ES-I3 (cell line): ENCODE results near the gene SPTLC3.

ENCODE experiments used
- H3K36me3 ChIP-seq: 2 replicates; pipeline ENCODE4 v1.6.1; 2013; ENCODE audit warnings: mild to moderate bottlenecking, low read length, control low read depth, moderate library complexity; ENCODE audit not compliant: insufficient read depth
- H3K4me1 ChIP-seq: 2 replicates; pipeline ENCODE4 v1.6.1; 2013; ENCODE audit warnings: mild to moderate bottlenecking, control low read depth, low read length; ENCODE audit not compliant: insufficient read depth
- H3K9ac ChIP-seq: 2 replicates; pipeline ENCODE4 v1.6.1; 2013; ENCODE audit warnings: low read depth, mild to moderate bottlenecking, low read length, moderate library complexity
- H3K9me3 ChIP-seq: 2 replicates; pipeline ENCODE4 v1.6.1; 2013; ENCODE audit warnings: mild to moderate bottlenecking, low read length, moderate library complexity; ENCODE audit not compliant: control insufficient read depth, insufficient read depth

The SPTLC3 gene

GRCh38 chr20:13110796-13111195 is 102.0 kb downstream of the SPTLC3 start:
- H3K4me1 ChIP-seq: no peaks in the 10 kb centered on the region

GRCh38 chr20:13111249-13111911 is 102.6 kb downstream of the SPTLC3 start:
- Histone ChIP-seq H3K9ac (no peak overlapping the region), H3K4me1 (no peaks in the 10 kb centered on the region), H3K36me3 (no peaks in the 10 kb centered on the region), H3K9me3 (no peaks in the 10 kb centered on the region)

More at GRCh38 chr20:13110796-13111195, 102.0 kb downstream of the SPTLC3 start:
- H3K9ac ChIP-seq: no peak overlapping the region
- no peaks in the 10 kb centered on the region for H3K36me3 ChIP-seq
- H3K9me3 ChIP-seq: no peaks in the 10 kb centered on the region

GRCh38 chr20:13113731-13114130 is 105.0 kb downstream of the SPTLC3 start:
- Histone ChIP-seq H3K4me1 (no peaks in the 10 kb centered on the region), H3K36me3 (no peaks in the 10 kb centered on the region), H3K9ac (no peak overlapping the region), H3K9me3 (no peaks in the 10 kb centered on the region)

- Histone ChIP-seq H3K9ac (no peak overlapping the region), H3K36me3 (no peaks in the 10 kb centered on the region), H3K9me3 (no peaks in the 10 kb centered on the region), H3K4me1 (no peaks in the 10 kb centered on the region)
Observed at GRCh38 chr20:13117200-13117599, 108.4 kb downstream of the SPTLC3 start.

GRCh38 chr20:13118676-13119075 is 109.9 kb downstream of the SPTLC3 start:
- Histone ChIP-seq H3K36me3 (no peaks in the 10 kb centered on the region), H3K9ac (no peak overlapping the region), H3K4me1 (no peaks in the 10 kb centered on the region)

GRCh38 chr20:13119583-13119982 is 110.8 kb downstream of the SPTLC3 start:
- Histone ChIP-seq H3K9ac (no peak overlapping the region), H3K9me3 (no peaks in the 10 kb centered on the region), H3K4me1 (no peaks in the 10 kb centered on the region), H3K36me3 (no peaks in the 10 kb centered on the region)

More at GRCh38 chr20:13118676-13119075, 109.9 kb downstream of the SPTLC3 start:
- H3K9me3 ChIP-seq: no peaks in the 10 kb centered on the region

GRCh38 chr20:13120471-13120870 is 111.7 kb downstream of the SPTLC3 start:
- no peaks in the 10 kb centered on the region for H3K36me3 ChIP-seq
- no peaks in the 10 kb centered on the region for H3K9me3 ChIP-seq
- H3K4me1 ChIP-seq: no peaks in the 10 kb centered on the region
- H3K9ac ChIP-seq: no peak overlapping the region

GRCh38 chr20:13121840-13122515 is 113.2 kb downstream of the SPTLC3 start:
- Histone ChIP-seq H3K36me3 (no peaks in the 10 kb centered on the region), H3K9me3 (no peaks in the 10 kb centered on the region), H3K4me1 (no peaks in the 10 kb centered on the region), H3K9ac (no peak overlapping the region)

- H3K9me3 ChIP-seq: no peaks in the 10 kb centered on the region; the same call in 1 of the 2 replicates
- H3K9ac ChIP-seq: no peak overlapping the region
- no peaks in the 10 kb centered on the region for H3K4me1 ChIP-seq
- no peaks in the 10 kb centered on the region for H3K36me3 ChIP-seq
Observed at GRCh38 chr20:13125486-13125885, 116.7 kb downstream of the SPTLC3 start.

GRCh38 chr20:13128173-13128572 is 119.4 kb downstream of the SPTLC3 start:
- Histone ChIP-seq H3K9ac (no peak overlapping the region), H3K4me1 (no peaks in the 10 kb centered on the region)

GRCh38 chr20:13130061-13130706 is 121.4 kb downstream of the SPTLC3 start:
- Histone ChIP-seq H3K9me3 (no peaks in the 10 kb centered on the region; the same call in 1 of the 2 replicates), H3K9ac (no peak overlapping the region), H3K36me3 (no peaks in the 10 kb centered on the region), H3K4me1 (no peaks in the 10 kb centered on the region)

More at GRCh38 chr20:13128173-13128572, 119.4 kb downstream of the SPTLC3 start:
- Histone ChIP-seq H3K36me3 (no peaks in the 10 kb centered on the region), H3K9me3 (no peaks in the 10 kb centered on the region; the same call in 1 of the 2 replicates)

GRCh38 chr20:13130707-13131103 is 121.9 kb downstream of the SPTLC3 start:
- Histone ChIP-seq H3K4me1 (no peaks in the 10 kb centered on the region), H3K9ac (no peak overlapping the region), H3K36me3 (no peaks in the 10 kb centered on the region), H3K9me3 (no peaks in the 10 kb centered on the region; the same call in 1 of the 2 replicates)

- Histone ChIP-seq H3K9ac (no peak overlapping the region), H3K36me3 (no peaks in the 10 kb centered on the region), H3K4me1 (no peaks in the 10 kb centered on the region)
Observed at GRCh38 chr20:13131688-13132087, 122.9 kb downstream of the SPTLC3 start.

GRCh38 chr20:13139459-13140150 is 130.8 kb downstream of the SPTLC3 start:
- Histone ChIP-seq H3K36me3 (no peaks in the 10 kb centered on the region), H3K4me1 (no peaks in the 10 kb centered on the region), H3K9ac (no peak overlapping the region), H3K9me3 (no peaks in the 10 kb centered on the region)

More at GRCh38 chr20:13131688-13132087, 122.9 kb downstream of the SPTLC3 start:
- no peaks in the 10 kb centered on the region; the same call in 1 of the 2 replicates for H3K9me3 ChIP-seq
